Testis (tissue), 2 donors: ENCODE data around the gene FOSB.

ENCODE experiments used
- POLR2A ChIP-seq: fragments of 450-650 bp; IDR thresholded peaks from one replicate; pipeline ENCODE4 v1.6.1; 2017; ENCODE audit warnings: antibody characterized with exemption, mild to moderate bottlenecking, moderate library complexity
- TF ChIP-seq, protein P1 (sequence below), 3 experiments: fragments of 450-650 bp in 2 of 3; fragments of 200-600 bp in 1 of 3; sonication (generic) in 1 of 3; IDR thresholded peaks; one replicate each; pipeline ENCODE4 v1.5.1; 2016 to 2019; ENCODE audit warnings: antibody characterized with exemption in 3 of 3, mild to moderate bottlenecking in 2 of 3, moderate library complexity in 1 of 3

DNA sequence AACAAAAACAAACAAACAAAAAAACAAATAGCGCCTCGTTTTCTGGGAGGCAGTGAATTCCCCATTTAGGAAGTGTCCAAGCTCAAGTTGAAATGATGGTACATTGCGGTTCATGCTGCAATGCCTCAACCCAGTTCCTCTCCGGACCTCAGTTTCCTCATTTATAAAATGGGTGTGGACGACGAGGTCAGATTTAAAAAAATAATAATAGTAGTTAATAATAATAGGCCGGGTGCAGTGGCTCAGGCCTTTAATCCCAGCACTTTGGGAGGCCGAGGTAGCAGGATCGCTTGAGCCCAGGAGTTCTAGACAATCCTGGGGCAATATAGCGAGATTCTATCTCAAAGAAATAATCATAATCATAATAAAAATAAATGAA, 28.6 kb upstream of the FOSB start:
- TF ChIP-seq, protein P1, sequence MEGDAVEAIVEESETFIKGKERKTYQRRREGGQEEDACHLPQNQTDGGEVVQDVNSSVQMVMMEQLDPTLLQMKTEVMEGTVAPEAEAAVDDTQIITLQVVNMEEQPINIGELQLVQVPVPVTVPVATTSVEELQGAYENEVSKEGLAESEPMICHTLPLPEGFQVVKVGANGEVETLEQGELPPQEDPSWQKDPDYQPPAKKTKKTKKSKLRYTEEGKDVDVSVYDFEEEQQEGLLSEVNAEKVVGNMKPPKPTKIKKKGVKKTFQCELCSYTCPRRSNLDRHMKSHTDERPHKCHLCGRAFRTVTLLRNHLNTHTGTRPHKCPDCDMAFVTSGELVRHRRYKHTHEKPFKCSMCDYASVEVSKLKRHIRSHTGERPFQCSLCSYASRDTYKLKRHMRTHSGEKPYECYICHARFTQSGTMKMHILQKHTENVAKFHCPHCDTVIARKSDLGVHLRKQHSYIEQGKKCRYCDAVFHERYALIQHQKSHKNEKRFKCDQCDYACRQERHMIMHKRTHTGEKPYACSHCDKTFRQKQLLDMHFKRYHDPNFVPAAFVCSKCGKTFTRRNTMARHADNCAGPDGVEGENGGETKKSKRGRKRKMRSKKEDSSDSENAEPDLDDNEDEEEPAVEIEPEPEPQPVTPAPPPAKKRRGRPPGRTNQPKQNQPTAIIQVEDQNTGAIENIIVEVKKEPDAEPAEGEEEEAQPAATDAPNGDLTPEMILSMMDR (IDR thresholded peaks at IDR 0.05), result no peak
- TF ChIP-seq POLR2A, result no peak
